ENCODE results near the gene PCDHGC4.

The PCDHGC4 gene

DNA sequence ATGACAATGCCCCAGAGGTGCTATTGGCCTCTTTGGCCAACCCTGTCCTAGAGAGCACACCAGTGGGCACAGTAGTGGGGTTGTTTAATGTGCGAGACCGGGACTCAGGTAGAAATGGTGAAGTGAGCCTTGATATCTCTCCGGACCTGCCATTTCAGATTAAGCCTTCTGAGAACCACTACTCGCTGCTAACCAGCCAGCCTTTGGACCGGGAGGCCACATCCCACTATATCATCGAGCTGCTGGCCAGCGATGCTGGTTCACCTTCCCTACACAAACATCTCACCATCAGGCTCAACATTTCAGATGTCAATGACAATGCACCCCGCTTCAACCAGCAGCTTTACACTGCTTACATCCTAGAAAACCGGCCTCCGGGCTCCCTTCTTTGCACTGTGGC lies 5.4 kb downstream of the PCDHGC4 start:
- DNase-seq (ENCODE audit: low read depth): no peak

GRCh38 chr5:141490771-141491170 lies 5.9 kb downstream of the PCDHGC4 start:
- DNase-seq (ENCODE audit: low read depth): no peak

DNA sequence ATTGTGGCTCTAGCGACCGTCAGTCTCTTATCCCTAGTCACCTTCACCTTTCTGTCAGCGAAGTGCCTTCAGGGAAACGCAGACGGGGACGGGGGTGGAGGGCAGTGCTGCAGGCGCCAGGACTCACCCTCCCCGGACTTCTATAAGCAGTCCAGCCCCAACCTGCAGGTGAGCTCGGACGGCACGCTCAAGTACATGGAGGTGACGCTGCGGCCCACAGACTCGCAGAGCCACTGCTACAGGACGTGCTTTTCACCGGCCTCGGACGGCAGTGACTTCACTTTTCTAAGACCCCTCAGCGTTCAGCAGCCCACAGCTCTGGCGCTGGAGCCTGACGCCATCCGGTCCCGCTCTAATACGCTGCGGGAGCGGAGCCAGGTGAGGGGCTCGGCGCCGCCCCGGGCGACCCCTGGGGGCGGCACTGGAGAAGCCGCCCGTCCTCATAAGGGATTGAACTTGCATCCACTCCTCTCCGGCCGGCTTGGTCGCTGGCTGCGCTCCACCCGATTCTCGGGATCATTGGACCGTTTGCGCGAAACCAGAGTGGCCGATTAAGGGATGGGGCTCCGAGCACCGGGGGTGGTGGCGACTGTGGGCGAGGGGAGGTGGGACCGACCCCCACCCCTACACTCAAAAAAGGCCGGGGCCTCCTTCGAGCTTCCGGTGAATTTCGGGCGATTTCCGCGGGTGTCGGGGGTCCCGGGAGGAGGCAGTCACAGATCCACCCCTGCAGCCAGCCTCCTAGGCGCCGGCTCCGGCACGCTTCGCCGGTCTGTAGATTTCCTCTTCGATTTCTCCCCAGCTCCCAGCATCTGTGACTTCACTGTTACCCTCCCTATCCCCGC lies 6.7 kb downstream of the PCDHGC4 start:
- no peak for DNase-seq (ENCODE audit: low read depth)

- no peak for DNase-seq (ENCODE audit: low read depth)
These were observed 7.5 kb downstream of the PCDHGC4 start for GRCh38 chr5:141492168-141492885.

GRCh38 chr5:141493500-141494422 lies 8.9 kb downstream of the PCDHGC4 start:
- no peak for DNase-seq (ENCODE audit: low read depth)

GRCh38 chr5:141494761-141495452 lies 10.1 kb downstream of the PCDHGC4 start:
- DNase-seq (ENCODE audit: low read depth): no peak

DNA sequence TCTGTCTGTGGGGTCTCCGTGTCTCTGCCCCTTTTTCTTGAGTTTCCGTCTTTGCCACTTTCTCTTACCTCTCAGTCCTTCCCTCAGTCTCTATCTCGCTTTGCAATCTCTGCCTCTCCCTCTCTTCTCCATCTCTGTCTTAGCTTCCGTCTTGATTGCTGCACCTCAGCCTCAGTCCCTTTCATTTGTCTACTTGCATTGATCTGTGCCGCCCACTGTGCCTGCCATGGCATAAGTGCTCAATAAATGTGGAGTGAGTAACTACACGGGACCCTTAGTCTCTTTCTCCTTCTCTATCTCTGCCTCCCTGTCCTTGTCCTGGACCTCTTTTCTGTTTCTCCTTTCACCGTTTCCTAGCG lies 10.6 kb downstream of the PCDHGC4 start:
- DNase-seq (ENCODE audit: low read depth): no peak

- DNase-seq (ENCODE audit: low read depth): no peak
These were observed 11.2 kb downstream of the PCDHGC4 start for GRCh38 chr5:141496038-141496437.

DNA sequence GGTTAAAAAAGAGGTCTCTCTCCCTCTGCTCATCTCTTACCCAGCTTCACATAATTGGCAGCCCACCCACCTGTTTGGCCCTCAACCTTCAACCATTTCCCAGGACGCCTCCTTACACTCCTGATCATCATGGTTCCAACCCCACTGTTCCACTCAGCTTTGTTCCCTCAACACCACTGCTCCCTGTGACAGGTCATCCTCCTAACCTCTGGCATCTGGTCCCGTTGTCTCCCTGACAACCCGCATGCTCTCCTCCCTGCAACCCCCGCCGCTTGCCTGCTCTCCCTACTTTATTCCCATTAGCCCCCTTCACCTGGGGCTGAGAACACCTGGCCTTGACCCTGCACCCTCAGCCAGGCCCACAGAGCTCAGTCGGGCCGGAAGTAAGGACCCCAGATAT lies 16.9 kb downstream of the PCDHGC4 start:
- no peak for DNase-seq (ENCODE audit: low read depth)

DNA sequence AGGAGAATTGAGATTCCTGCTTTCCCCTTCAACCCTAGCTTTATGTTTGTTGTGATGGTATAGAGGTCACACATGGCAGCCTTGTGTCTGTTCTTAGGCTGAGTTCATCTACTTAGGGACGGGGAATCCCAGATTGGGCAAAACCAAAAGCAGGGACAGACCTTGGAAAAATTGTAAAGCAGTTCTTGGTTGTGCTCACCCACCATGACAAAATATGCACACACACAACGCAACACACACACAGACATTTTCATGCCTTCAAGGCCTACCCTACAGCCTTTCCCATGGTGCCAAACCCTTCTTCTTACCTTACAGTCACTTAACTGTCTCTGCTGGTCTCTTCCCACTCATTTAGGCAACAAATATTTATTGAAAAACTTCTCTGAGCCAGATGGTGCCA lies 18.9 kb downstream of the PCDHGC4 start:
- DNase-seq (ENCODE audit: low read depth): no peak

DNA sequence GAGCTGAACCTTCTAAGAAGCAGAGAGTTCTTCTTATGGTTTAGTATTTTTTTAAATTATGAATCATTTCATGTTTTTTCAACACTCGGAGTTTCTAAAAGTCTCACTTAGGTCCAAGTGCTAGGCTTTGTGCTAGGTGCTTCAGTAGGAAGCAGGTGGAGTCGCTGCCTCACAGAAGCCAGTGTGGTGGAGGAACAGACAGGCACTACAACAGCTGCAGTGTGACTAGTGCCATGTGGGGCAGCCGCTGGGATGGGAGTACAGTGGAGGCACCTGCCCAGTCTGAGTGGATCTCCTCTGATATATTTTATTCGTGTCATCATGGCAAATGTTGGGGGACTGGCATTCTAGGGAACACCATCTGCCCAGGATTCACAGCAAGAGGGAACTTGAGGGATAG lies 19.4 kb downstream of the PCDHGC4 start:
- DNase-seq (ENCODE audit: low read depth): no peak

GRCh38 chr5:141506381-141507155 lies 21.7 kb downstream of the PCDHGC4 start:
- no peak for DNase-seq (ENCODE audit: low read depth)

GRCh38 chr5:141507387-141508091 lies 22.7 kb downstream of the PCDHGC4 start:
- peak; percentile 76 for DNase-seq (ENCODE audit: low read depth)

- DNase-seq (ENCODE audit: low read depth): no peak
These were observed 23.6 kb downstream of the PCDHGC4 start for GRCh38 chr5:141508440-141508797.

DNA sequence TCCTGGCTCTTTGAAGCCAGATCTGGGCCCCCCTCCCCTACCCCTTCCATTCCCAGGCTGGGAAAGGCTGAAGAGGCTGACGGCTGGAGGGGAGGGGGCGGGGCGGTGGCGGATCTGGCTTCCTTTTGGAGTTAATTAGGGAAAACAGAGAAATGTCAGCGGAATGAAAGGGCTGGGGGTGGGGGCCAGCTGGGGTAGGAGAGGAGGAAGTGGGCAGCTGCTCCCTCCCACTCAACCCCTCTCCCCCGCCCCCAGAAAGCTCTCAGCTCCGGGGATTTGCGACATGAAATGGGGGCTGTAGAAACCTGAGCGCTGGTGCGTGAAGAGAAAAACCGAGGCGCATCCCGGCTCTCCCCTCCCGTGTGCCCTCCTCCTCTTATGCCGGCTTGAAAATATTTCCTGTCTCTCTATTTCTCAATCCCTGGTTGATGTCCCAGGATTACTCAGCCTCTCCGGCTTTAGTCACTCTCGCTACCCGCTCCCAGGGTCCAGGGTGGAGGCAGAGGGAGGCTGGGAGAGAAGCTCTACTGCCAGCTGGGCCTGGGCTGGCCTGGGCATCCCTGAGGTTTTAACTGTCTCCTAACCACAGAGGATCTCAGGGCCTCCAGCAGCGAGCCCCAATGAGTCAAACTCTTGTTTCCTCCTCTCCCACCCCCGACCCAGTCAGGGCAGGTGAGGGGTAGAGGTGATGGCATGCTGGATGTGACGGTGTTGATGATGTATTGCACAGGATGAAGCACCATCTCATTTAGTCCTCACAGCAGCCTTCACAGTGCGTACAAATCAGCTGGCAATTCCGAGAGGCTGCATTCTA lies 24.2 kb downstream of the PCDHGC4 start:
- peak; percentile 96 for DNase-seq (ENCODE audit: low read depth)

GRCh38 chr5:141510160-141510559 lies 25.3 kb downstream of the PCDHGC4 start:
- no peak for DNase-seq (ENCODE audit: low read depth)

GRCh38 chr5:141510850-141511601 lies 26.2 kb downstream of the PCDHGC4 start:
- no peak for DNase-seq (ENCODE audit: low read depth)

- DNase-seq (ENCODE audit: low read depth): no peak
These were observed 27.0 kb downstream of the PCDHGC4 start for GRCh38 chr5:141511771-141512325.

Measured in GM04504 (cell line).